Left hindlimb (tissue), 1 donor: ENCODE results near the gene LBR.
"Not testable (repeated sequence)": the region's sequence is repeated elsewhere in the genome, so short reads cannot be mapped to it uniquely, and the experiment has no call there.

Experiments
- DNase-seq: peaks from one replicate; pipeline ENCODE4 v3.0.0-alpha.2; 2018

The LBR gene

GRCh38 chr1:225418598-225418997 lies 9.2 kb downstream of the LBR start:
- DNase-seq: no peak

- no peak for DNase-seq
Observed at GRCh38 chr1:225418059-225418458, 9.8 kb downstream of the LBR start.

DNA sequence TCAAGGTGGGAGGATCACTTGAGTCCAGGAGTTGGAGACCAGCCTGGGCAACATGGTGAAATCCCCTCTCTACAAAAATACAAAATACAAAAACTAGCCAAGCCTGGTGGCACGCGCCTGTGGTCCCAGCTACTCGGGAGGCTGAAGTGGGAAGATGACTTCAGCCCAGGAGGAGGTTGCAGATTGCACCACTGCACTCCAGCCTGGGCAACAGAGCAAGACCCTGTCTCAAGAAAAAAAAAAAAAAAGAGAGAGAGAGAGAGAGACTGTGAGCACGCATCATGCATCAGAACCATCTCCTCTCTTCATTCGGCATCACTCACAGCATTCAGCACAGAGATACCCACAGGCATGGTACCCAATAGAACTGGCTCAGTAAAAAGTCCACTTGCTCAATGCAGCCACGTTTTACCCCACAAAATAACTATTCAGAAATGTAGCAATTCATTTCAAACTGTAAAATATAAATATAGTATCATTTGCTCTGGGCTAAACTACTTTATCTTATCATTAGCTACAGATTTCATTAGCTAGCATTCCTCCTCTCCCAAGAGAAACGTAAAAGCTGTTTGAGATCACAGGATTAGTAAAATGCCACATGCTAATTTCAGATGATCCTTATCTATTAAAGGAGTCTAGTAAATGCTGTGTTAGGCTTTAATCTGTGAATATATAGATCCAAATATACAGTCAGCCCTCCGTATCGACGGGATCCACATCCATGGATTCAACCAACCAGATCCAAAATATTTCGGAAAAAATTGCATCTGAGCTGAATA lies 11.7 kb downstream of the LBR start:
- DNase-seq: no peak

DNA sequence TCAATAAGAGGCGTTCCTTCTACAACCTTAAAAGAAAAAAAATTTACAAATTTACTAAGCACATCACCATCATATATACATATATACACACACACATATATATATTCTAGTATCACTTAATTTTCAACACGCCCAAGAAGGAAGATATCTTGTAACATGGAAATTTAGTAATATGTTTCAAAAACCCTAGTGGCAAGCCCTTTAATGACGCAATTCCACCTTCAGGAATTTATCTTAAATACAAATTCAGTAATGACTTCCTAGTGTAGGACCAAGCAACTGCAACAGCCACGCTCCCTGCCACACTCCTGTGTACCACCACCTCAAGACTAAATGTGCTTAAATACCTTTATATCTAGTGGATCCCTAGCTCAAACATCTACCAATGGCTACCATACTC lies 12.5 kb downstream of the LBR start:
- DNase-seq: no peak

DNA sequence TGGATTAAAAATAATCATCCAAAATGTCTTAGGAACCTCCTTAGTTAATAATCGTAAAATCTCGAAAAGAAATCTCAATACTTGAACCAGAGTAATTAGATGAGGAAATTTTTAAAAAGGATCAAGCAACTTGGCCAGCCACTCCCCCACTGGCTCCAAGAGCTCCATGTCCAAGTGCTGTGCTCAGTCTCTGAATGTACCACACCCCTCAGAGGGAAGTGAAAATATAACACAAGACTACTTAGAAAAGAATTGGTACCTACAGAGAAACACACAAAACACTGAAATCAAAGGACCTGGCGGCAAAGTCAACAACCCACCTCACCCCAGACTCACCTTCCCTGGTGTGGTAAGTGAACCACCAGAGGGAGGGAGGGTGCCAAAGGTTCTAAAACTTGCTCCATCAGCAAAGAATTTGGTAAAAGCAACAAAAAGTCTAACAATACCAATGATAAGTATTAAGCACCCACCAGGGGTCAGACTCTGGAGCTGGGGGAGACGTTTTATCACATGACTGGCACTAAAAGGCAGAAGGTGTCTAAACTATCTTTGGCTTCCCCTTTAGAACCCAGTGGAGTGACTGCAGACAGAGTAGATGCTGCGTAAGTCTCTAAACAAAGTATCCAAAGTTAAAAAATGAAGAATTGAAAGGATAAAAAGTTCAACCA lies 14.0 kb downstream of the LBR start:
- no peak for DNase-seq

DNA sequence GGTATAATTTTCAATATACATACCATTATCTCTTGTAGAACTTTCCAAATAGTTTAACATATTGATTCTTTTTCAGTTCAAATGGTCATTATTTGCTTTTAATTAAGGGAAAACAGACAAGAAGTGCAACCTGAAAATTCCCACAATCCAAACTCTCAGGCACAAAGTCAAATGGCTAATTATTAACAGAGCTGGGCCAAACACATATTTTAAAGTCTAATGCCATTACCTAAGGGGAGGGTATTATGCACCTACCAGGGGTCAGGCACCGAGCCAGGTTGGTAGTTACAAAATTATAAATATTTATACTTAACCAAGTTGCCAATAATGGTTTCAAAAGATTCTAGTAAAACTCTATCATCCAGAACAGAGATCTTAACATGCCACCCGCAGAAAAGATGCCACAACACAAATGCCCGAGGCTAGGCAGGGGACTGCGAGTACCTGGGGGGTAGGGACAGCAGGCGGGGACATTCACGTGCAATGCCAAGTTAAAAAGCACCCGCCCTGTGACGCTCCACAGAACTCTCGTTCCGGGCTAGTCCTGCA lies 15.0 kb downstream of the LBR start:
- no peak for DNase-seq

DNA sequence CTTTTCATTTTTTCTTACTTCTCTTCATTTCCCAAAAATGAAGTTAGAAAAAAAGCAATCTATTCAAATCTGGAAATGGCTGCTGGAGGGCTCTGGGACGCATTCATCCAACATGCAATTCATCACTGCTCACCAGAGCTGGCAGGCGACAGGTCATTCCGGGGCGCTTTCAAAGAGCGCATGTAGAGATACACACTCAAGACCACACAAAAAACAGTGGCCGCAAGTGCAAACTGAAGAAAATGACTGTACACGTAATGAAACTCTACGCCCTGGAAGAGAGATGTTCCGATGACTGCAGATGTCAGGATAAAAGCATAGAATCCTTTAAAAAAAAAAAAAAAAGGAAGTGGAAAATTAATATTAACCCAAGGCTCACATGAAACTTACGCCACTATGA lies 15.5 kb downstream of the LBR start:
- no peak for DNase-seq

DNA sequence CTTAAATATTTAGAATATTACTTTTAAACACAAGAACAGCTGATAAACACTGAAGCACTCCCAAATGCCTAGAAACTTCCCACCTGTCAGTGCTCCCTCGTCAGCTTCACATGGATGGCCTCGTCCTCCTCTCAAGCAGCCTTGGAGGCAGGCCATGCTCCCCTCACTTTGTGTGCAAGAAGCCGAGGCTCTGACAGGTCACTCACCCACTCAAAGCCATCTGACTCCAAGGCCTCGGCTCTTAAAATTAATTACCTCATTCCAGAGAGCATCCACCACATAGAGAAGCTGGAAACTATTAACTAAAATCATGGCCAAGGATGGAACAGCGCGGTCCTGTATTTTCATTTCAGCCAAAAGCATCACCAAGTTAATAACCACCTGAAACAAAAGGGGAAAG lies 17.8 kb downstream of the LBR start:
- DNase-seq: no peak

GRCh38 chr1:225409051-225409450 lies 18.8 kb downstream of the LBR start:
- DNase-seq: no peak

DNA sequence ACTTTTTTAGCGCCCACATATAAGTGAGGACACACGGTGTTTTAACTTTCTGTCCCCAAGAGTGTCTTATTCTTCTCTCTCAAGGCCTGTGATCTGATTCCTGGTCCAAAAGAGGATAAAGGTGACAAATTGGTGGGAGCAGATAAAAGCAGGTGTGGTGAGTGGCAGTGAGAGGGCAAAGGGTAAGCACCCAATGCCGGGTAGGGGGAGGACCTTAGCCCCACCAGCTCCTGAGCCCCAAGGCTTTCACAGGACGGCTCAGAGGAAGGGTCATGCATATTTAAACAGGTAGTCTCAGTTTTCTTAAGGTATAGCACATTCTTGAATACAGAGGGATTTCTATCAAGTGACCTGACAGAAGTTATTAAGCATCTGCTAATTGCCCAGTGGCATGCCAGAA lies 19.6 kb downstream of the LBR start:
- DNase-seq: no peak

DNA sequence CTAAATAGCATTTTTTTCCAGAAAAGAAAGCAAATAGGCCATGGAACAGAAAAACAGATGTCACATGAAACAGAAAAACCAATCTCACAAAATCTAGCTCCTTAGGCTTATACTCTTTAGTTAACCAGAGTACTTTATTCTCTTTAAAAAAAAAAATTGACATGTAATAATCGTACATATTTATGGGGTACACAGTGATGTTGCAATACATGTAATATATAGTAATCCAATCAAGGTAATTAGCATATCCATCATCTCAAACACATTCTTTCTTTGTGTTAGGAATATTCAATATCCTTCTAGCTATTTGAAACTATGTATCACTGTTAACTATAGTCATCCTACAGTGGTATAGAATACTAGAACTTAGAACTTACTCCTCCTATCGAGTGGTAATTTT lies 20.1 kb downstream of the LBR start:
- no peak for DNase-seq

DNA sequence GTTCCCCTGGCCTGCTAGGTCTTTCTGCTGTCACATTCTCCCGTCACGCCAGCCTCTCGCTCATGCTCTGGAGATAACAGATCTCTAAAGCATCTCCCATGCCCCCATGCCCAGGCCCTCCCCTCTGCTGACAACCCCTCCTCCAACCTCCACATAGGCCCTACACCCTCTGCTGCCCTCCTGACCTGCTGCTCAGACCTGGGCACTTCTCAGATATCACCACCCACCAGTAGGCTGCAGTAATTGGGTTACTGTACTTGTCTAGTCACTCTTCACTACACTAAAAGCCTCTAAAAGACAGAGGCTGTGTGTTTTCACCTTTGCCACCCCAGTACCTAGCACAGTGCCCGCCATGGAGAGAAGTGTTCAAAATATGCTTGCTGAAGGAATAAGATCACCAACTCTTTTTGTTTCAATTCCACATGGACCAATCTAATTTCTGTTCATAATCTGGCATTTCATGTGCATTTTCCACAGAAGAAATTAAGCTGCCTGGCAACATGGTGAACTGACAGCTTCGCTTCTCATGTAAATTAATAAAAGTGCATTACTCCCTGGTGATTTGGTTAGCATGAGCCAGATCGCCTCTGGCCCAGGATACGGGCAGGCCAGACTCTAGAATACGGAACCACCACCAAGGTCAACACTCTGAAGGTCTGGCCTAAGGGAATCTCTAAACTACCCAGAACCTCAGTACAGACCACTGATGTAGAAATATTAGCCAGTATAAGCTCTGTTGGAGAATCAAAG lies 20.7 kb downstream of the LBR start:
- DNase-seq: no peak

GRCh38 chr1:225400968-225401367 lies 26.9 kb downstream of the LBR start:
- DNase-seq: no peak

DNA sequence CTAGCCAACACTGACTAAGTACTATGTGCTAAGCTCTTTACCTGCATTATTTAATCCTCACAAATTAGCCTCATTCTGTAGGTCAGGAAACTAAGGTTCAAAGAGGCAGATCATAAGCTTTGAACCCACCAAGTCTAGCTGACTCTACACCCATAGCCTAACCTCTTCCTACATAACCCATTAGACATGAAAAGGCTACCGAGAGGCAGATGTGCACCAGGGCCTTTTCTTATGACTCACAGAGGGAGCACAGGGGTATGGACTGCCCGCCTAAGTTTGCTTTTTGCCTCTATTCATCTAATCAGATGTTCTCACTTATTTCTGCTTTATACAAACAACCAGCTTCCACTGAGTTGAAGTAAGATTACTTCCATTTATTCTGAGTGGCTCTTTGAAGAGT lies 31.5 kb downstream of the LBR start:
- no peak for DNase-seq

- no peak for DNase-seq
Observed at GRCh38 chr1:225389843-225390242, 38.0 kb downstream of the LBR start.

DNA sequence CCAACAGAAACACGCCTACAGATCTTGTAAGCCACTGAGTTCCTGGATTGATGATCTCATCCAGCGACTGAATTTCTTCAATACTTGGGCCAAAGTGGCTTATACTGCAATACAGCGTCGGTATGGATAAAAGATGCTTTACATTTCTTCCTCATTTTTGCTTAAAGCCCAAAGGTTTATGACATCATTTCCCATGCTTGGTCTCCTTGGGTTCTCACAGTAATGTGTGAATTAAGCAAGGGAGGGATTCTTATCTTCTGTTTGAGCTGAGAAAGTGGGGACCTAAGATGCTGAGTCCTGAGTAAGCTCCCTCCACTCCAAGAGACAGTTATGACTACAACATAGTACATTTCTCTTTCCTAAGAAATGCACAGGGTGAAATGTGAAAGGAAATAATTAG lies 39.5 kb downstream of the LBR start:
- DNase-seq: no peak

- not testable (repeated sequence) for DNase-seq
Observed at GRCh38 chr1:225386860-225387259, 41.0 kb downstream of the LBR start.

DNA sequence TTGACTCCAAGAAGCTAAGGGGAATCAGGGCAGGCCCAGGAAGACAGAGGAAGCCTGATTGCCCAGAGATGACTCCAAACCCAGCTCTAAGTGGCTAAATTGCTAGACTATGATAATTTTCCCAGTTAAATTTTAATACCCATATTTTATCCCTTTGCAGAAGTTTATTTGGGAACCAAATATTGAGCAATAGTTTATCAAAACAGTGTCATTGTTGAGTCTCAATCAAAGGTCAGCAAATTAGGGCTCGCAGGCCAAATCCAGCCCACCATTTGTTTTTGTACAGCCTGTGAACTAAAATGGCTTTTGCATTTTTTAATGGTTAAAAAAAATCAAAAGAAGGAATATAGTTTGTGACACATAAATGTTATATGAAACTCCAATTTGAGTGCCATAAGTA lies 47.1 kb downstream of the LBR start:
- DNase-seq: no peak

DNA sequence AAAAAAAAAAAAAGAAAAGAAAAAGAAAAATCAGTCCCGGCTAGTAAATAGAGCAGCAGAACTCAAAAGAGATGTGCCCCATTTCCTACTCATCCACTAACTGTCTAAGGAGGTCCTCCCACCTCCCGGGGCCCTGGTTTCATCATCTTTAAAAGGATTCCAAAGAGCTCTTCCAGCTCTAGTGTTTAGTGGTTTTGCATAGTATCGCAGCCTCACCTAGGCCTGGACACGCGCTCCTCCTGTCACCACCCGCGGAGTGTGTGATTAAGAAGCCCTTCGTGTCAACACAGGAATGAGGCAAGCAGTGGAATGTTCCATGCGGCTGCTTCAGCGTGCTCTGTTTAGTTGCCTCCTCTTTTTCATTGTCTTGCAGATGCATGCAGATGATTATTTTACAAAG lies 49.0 kb downstream of the LBR start:
- DNase-seq: no peak

DNA sequence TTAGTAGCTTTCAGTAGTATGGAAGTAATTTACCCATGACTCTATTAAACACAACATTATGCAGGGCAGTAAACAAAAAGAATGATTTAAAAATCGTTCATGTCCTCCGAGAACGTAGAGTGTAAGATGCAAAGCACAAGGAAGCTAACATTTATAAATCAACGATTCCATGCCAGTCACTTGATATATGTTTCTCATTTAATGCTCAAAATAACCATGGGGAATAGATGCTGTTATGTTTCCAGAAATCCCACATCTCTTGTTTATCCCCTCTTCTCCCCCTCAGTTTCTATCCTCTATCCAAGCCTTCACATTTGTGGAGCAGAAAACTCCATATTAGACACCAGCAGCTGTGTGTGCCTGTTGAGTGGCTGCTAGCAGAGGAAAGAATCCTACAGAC lies 52.8 kb downstream of the LBR start:
- DNase-seq: no peak

GRCh38 chr1:225373155-225373554 lies 54.7 kb downstream of the LBR start:
- no peak for DNase-seq

GRCh38 chr1:225371366-225372010 lies 56.4 kb downstream of the LBR start:
- DNase-seq: no peak

DNA sequence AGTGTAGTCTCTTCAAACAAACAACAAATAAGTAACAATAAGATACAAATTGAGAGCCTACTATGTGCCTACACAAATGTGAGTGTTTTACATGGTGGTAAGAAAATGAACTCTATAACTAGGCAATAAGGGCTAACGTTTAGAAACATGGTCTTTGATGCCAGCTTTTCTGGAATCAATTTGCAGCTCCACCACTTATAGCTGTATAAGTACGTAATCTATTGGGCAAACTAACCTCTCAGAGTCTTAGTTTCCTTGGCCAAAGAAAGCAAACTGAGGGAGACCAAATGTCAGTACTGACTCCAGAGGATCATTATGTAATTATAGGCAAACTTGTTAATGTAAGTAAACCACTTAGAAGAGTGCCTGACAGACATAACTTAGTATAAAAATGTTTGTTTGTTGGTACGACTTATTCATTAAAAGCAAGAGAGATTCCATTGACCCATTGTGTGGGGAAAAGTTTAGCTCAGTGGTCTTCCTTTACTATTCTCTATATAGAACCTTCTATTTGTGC lies 59.7 kb downstream of the LBR start:
- no peak for DNase-seq
